ENCODE measurements around the gene MBD4. TPM values are rescaled to one million over a fixed set of nuclear protein-coding genes. Genes with fewer than 3 reads are reported as not detected.
"Not testable (repeated sequence)": the region's sequence is repeated elsewhere in the genome, so short reads cannot be mapped to it uniquely, and the experiment has no call there.

Gene MBD4
- total RNA-seq, 1 donor from 2014 or later, result 49.0 TPM

- intact Hi-C loops (cut with micrococcal nuclease), result no loop called here
Observed at GRCh38 chr3:129384594-129385323, 55.0 kb downstream of the MBD4 start.

GRCh38 chr3:129384103-129384502 is 55.6 kb downstream of the MBD4 start:
- intact Hi-C loops (cut with micrococcal nuclease), result not testable (repeated sequence)

GRCh38 chr3:129383292-129383860 is 56.4 kb downstream of the MBD4 start:
- intact Hi-C loops (cut with micrococcal nuclease), result no loop called here

- intact Hi-C loops (cut with micrococcal nuclease), result no loop called here
Observed at GRCh38 chr3:129382366-129382765, 57.4 kb downstream of the MBD4 start.

Other genes with a start within 250 kb of the MBD4 start
- 179 and 191 TPM in 2 replicates for gene COPG1, start 190.3 kb downstream of the MBD4 start, total RNA-seq
- 50.8 and 52.6 TPM in 2 replicates for gene HMCES, start 161.1 kb downstream of the MBD4 start, total RNA-seq
- gene EFCAB12, start 11.3 kb downstream of the MBD4 start, total RNA-seq, result 0.39 and 0.43 TPM in 2 replicates
- gene IFT122, start 276 bp upstream of the MBD4 start, total RNA-seq, result 20.4 and 22.5 TPM in 2 replicates
- not detected in 2 replicates for gene RHO, start 88.7 kb upstream of the MBD4 start, total RNA-seq
- not detected in 2 replicates for gene H1-8, start 103.2 kb upstream of the MBD4 start, total RNA-seq
- 0.89 and 1.6 TPM in 2 replicates for gene PLXND1, start 166.7 kb upstream of the MBD4 start, total RNA-seq

Measured in T-helper 2 cell treated with Interferon-gamma antibody and Interleukin-4, amounts not matched to agents 100 ng/mL and 5 ng/mL, for 36 hours (primary cell).